Liver (tissue), 9 donors: ENCODE measurements around the gene TLE5. TPM values are rescaled to one million over a fixed set of nuclear protein-coding genes. Genes with fewer than 3 reads are reported as not detected.

Experiments
- DNase-seq: peaks from one replicate; pipeline ENCODE4 v3.0.0-alpha.2; 2017; ENCODE audit warnings: low spot score
- H3K27ac ChIP-seq, 2 donors: one replicate each; pipeline ENCODE4 v1.7.0; 2013; ENCODE audit warnings: inconsistent platforms in 2 of 2, low read length in 2 of 2, control low read depth in 1 of 2, low read depth in 1 of 2, mild to moderate bottlenecking in 1 of 2
- H3K27me3 ChIP-seq, 4 donors: one replicate each; pipeline versions ENCODE4 v1.6.1 to v1.7.0; 2013; ENCODE audit warnings: low read length in 3 of 4, inconsistent platforms in 1 of 4, mild to moderate bottlenecking in 1 of 4, moderate library complexity in 1 of 4; ENCODE audit not compliant: control insufficient read depth in 4 of 4, insufficient read depth in 4 of 4
- H3K36me3 ChIP-seq, 4 donors: one replicate each; pipeline versions ENCODE4 v1.6.1 to v1.7.0; 2013; ENCODE audit warnings: low read length in 3 of 4, mild to moderate bottlenecking in 3 of 4, low read depth in 1 of 4, moderate library complexity in 1 of 4; ENCODE audit not compliant: control insufficient read depth in 4 of 4, insufficient read depth in 3 of 4
- H3K4me1 ChIP-seq, 4 donors: one replicate each; pipeline versions ENCODE4 v1.6.1 to v1.7.0; 2013; ENCODE audit warnings: low read length in 3 of 4, mild to moderate bottlenecking in 3 of 4, moderate library complexity in 1 of 4; ENCODE audit not compliant: control insufficient read depth in 4 of 4, insufficient read depth in 4 of 4
- H3K4me3 ChIP-seq, 3 donors: one replicate each; pipeline versions ENCODE4 v1.6.1 to v1.7.0; 2013; ENCODE audit warnings: low read length in 3 of 3, control low read depth in 1 of 3, low read depth in 1 of 3, mild to moderate bottlenecking in 1 of 3
- H3K9ac ChIP-seq, 2 donors: one replicate each; pipeline ENCODE4 v1.7.0; 2013; ENCODE audit warnings: low read length in 2 of 2, mild to moderate bottlenecking in 2 of 2, moderate library complexity in 2 of 2, control low read depth in 1 of 2, low read depth in 1 of 2
- H3K9me3 ChIP-seq, 4 donors: one replicate each; pipeline versions ENCODE4 v1.6.1 to v1.7.0; 2013; ENCODE audit warnings: low read length in 3 of 4; ENCODE audit not compliant: control insufficient read depth in 4 of 4
- CTCF ChIP-seq: fragments of 150-350 bp; IDR thresholded peaks from 2 replicates; pipeline ENCODE4 v1.5.1; 2017; ENCODE audit warnings: improper control_type of control experiment, low read depth, low read length; ENCODE audit not compliant: missing input control
- EGR1 ChIP-seq, 2 donors: IDR thresholded peaks; 2 replicates each; pipeline ENCODE4 v1.6.1; 2016 to 2018; ENCODE audit warnings: antibody characterized with exemption in 2 of 2, low read depth in 2 of 2
- FOXA1 ChIP-seq: IDR thresholded peaks from 2 replicates; pipeline ENCODE4 v1.6.1; 2016; ENCODE audit warnings: antibody characterized with exemption
- HNF4A ChIP-seq, 2 donors: conservative IDR thresholded peaks; 2 replicates each; pipeline ENCODE4 v1.6.1; 2016; ENCODE audit warnings: antibody characterized with exemption in 2 of 2, mild to moderate bottlenecking in 2 of 2
- HNF4G ChIP-seq: IDR thresholded peaks from 2 replicates; pipeline ENCODE4 v1.6.1; 2016; ENCODE audit warnings: antibody characterized with exemption
- NR2F2 ChIP-seq: IDR thresholded peaks from 2 replicates; pipeline ENCODE4 v1.6.1; 2016; ENCODE audit warnings: antibody characterized with exemption
- RAD21 ChIP-seq, 2 donors: IDR thresholded peaks; 2 replicates each; pipeline ENCODE4 v1.6.1; 2016; ENCODE audit warnings: antibody characterized with exemption in 2 of 2, mild to moderate bottlenecking in 2 of 2
- REST ChIP-seq: IDR thresholded peaks from 2 replicates; pipeline ENCODE4 v1.6.1; 2016; ENCODE audit warnings: antibody characterized with exemption, mild to moderate bottlenecking
- SP1 ChIP-seq: IDR thresholded peaks from 2 replicates; pipeline ENCODE4 v1.6.1; 2018; ENCODE audit warnings: antibody characterized with exemption, mild to moderate bottlenecking
- YY1 ChIP-seq: IDR thresholded peaks from 2 replicates; pipeline ENCODE4 v1.6.1; 2016; ENCODE audit warnings: antibody characterized with exemption, mild to moderate bottlenecking
- ZBTB33 ChIP-seq: IDR thresholded peaks from 2 replicates; pipeline ENCODE4 v1.6.1; 2016; ENCODE audit warnings: antibody characterized with exemption
- WGBS: extraction: QIAGEN DNeasy Blood & Tissue Kit; methylation state at CpG from one replicate; pipeline ENCODE4 v1.1.7; 2013; 5-methylcytosine and 5-hydroxymethylcytosine counted together
- polyA plus RNA-seq, 2 donors: library from polyadenylated mRNA; stranded (reverse) in 1 of 2; unstranded in 1 of 2; fragments of 200-250 nt in 1 of 2; fragments of >200 nt in 1 of 2; fragmentation: Nextera tagmentation in 1 of 2; extraction: Ambion mirVana in 1 of 2; gene quantifications; one replicate each; pipeline versions ENCODE4 v1.2.1 to v1.2.3, GENCODE V29; 2013 to 2015
- total RNA-seq, 2 donors: library from RNA; depleted of rRNA; stranded (reverse); fragments of >200 nt; gene quantifications; one replicate each; pipeline ENCODE4 v1.2.3, GENCODE V29; 2014
- donor health status: healthy.
- donor health status: healthy.
- donor health status: healthy.
- donor health status: healthy.
- donor health status: healthy.

TLE5 gene
- total and polyA plus RNA-seq, 4 donors, result 47.2 to 166 (median 54.9) TPM

GRCh38 chr19:3087769-3088168 is 25.5 kb upstream of the TLE5 start:
- Histone ChIP-seq H3K9ac (no peak overlapping the region), H3K27ac (no peak overlapping the region), H3K4me3 (no peak overlapping the region), H3K27me3 (no peaks in the 10 kb centered on the region), H3K4me1 (no peaks in the 10 kb centered on the region), H3K36me3 (no peaks in the 10 kb centered on the region), H3K9me3 (no peaks in the 10 kb centered on the region)
- 88% methylated on average over 10 of the region's 10 CpGs for WGBS
- TF ChIP-seq HNF4A (conservative IDR thresholded peaks at IDR 0.05) (no peak), CTCF (no peak), NR2F2 (no peak), EGR1 (IDR thresholded peaks at IDR 0.05; ENCODE audit: low read depth in 2 of 2) (no peak), HNF4G (no peak), SP1 (no peak), YY1 (no peak), RAD21 (IDR thresholded peaks at IDR 0.05) (no peak), REST (no peak)
- DNase-seq, result no peak

- Histone ChIP-seq H3K36me3 (no peaks in the 10 kb centered on the region), H3K9me3 (no peaks in the 10 kb centered on the region), H3K4me1 (no peaks in the 10 kb centered on the region), H3K9ac (no peak overlapping the region), H3K27ac (no peak overlapping the region), H3K27me3 (no peaks in the 10 kb centered on the region), H3K4me3 (no peak overlapping the region)
- DNase-seq, result no peak
- TF ChIP-seq RAD21 (IDR thresholded peaks at IDR 0.05), result no peak
- peak; percentile 90 for TF ChIP-seq NR2F2
- 63% methylated on average over 10 of the region's 10 CpGs for WGBS
Measured at GRCh38 chr19:3084943-3085342, 22.6 kb upstream of the TLE5 start.

GRCh38 chr19:3083964-3084363 is 21.7 kb upstream of the TLE5 start:
- DNase-seq, result no peak
- no peaks in the 10 kb centered on the region for H3K27me3 ChIP-seq
- H3K9ac ChIP-seq, result no peak overlapping the region
- H3K9me3 ChIP-seq, result no peaks in the 10 kb centered on the region
- H3K4me1 ChIP-seq, result no peaks in the 10 kb centered on the region
- H3K4me3 ChIP-seq, result no peak overlapping the region
- 94% methylated on average over 7 of the region's 7 CpGs for WGBS
- H3K27ac ChIP-seq, result no peak overlapping the region
- H3K36me3 ChIP-seq, result no peaks in the 10 kb centered on the region
- TF ChIP-seq FOXA1 (no peak), EGR1 (IDR thresholded peaks at IDR 0.05; ENCODE audit: low read depth in 2 of 2) (no peak), HNF4A (conservative IDR thresholded peaks at IDR 0.05) (no peak), ZBTB33 (no peak)
